HG02678 (cell line): ENCODE measurements around the gene CDC42EP4.

Experiments
- ATAC-seq: cut with Tn5 transposase; IDR thresholded peaks from one replicate; pipeline ENCODE4 v1.9.1; 2021; ENCODE audit warnings: mild to moderate bottlenecking, moderate library complexity; ENCODE audit not compliant: unreplicated experiment

Gene CDC42EP4

GRCh38 chr17:73257516-73257915 lies 54.3 kb downstream of the CDC42EP4 start:
- no peak for ATAC-seq

GRCh38 chr17:73256220-73256619 lies 55.6 kb downstream of the CDC42EP4 start:
- ATAC-seq: no peak

- no peak for ATAC-seq
These were observed 56.1 kb downstream of the CDC42EP4 start for GRCh38 chr17:73255671-73256181.

- ATAC-seq: no peak
These were observed 59.9 kb downstream of the CDC42EP4 start for GRCh38 chr17:73251871-73252270.

- ATAC-seq: no peak
These were observed 60.8 kb downstream of the CDC42EP4 start for GRCh38 chr17:73250851-73251640.

GRCh38 chr17:73249700-73250099 lies 62.1 kb downstream of the CDC42EP4 start:
- ATAC-seq: no peak

- no peak for ATAC-seq
These were observed 63.3 kb downstream of the CDC42EP4 start for GRCh38 chr17:73248532-73248931.

GRCh38 chr17:73247726-73248125 lies 64.1 kb downstream of the CDC42EP4 start:
- ATAC-seq: no peak

- ATAC-seq: no peak
These were observed 71.2 kb downstream of the CDC42EP4 start for GRCh38 chr17:73240561-73240960.

- no peak for ATAC-seq
These were observed 74.1 kb downstream of the CDC42EP4 start for GRCh38 chr17:73237714-73238113.

GRCh38 chr17:73234736-73235135 lies 77.1 kb downstream of the CDC42EP4 start:
- no peak for ATAC-seq
